ENCODE results near the gene SPINT2.
"Not testable (repeated sequence)": the region's sequence is repeated elsewhere in the genome, so short reads cannot be mapped to it uniquely, and the experiment has no call there.

Gene SPINT2

DNA sequence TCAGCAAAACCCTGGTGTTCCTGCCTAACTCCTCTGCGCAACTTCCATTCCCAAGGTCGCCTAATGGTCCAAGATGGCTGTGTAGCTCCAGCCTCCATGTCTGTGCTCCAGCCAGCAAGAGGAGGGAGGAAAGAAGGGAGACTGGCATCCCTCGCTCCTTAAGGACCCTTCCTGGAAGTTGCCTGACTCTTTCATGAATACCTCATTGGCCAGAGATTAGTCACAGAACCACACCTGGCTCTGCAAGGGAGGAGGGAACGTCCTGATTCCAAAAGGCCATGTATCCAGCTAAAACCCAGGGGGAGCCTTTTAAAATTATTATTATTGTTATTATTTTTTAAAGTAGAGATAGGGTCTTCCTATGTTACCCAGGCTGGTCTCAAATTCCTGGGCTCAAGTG, 60.1 kb downstream of the SPINT2 start:
- no peak for DNase-seq

DNA sequence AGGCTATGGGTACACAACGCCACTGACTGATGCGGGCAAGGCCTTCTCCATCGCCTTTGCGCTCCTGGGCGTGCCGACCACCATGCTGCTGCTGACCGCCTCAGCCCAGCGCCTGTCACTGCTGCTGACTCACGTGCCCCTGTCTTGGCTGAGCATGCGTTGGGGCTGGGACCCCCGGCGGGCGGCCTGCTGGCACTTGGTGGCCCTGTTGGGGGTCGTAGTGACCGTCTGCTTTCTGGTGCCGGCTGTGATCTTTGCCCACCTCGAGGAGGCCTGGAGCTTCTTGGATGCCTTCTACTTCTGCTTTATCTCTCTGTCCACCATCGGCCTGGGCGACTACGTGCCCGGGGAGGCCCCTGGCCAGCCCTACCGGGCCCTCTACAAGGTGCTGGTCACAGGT, 62.2 kb downstream of the SPINT2 start:
- no peak for DNase-seq

DNA sequence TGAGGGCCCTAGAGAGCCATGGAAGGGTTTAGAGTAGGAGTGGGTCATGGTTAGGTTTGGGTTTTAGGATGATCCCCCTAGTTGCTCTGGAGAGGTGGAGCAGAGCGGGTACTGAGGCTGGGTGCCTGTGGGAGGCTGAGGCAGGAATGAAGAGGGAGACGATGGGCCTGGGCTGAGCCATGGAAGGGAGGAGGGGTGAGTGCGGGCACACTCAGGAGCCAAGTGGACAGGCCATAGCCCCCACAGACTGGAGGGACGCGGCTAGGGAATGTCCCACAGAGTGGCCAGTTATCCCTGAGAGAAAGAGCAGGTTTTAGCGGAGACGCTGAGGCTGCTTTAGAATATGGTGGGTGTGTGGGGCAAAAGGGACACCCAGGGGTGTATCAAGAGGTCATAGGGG, 65.3 kb downstream of the SPINT2 start:
- no peak for DNase-seq

GRCh38 chr19:38331728-38332127, 67.4 kb downstream of the SPINT2 start:
- DNase-seq: no peak

- no peak for DNase-seq
These were observed 68.9 kb downstream of the SPINT2 start for GRCh38 chr19:38333245-38333644.

DNA sequence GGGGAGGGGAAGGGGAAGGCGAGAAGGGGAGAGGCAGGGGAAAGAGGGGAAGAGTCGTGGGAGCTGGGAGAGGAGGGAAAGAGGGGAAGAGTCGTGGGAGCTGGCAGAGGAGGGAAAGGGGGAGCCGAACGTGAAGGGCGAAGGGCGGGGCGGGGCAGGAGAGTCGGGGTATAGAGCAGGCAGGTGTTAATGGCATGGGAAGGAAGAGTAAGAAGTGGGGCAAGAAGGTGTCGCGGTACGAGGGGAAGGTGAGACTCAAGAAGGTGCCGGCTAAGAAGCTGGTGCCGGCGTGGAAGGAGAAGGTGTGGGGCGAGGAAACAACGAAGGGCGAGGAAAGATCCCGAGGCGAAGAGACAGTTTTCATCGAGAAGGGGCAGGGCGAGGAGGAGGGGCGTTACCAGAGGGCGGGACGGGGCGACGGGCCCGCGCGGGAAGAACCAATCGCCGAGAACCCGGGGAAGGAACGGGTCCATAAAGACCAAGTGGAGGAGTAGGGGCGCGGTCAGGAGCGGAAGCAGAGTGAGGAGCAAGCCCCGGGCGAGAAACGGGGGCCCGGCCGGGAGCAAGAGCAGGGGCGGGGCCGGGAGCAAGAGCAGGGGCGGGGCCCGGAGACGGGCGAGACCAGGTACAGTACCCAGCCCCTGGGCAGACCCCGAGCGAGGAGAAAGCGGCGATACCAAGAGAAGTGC, 71.7 kb downstream of the SPINT2 start:
- DNase-seq: peak; percentile 99

GRCh38 chr19:38336638-38337359, 72.4 kb downstream of the SPINT2 start:
- peak; percentile 99 for DNase-seq

DNA sequence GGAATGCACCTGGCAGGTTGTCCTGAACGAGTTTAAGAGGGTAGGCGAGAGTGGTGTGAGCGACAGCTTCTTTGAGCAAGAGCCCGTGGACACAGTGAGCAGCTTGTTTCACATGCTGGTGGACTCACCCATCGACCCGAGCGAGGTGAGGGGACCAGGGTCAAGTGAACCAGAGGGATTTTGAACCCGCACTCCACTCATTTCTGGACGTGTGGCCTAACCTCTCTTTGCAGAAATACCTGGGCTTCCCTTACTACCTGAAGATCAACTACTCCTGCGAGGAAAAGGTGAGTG, 72.9 kb downstream of the SPINT2 start:
- no peak for DNase-seq

GRCh38 chr19:38339011-38339410, 74.6 kb downstream of the SPINT2 start:
- DNase-seq: not testable (repeated sequence)

DNA sequence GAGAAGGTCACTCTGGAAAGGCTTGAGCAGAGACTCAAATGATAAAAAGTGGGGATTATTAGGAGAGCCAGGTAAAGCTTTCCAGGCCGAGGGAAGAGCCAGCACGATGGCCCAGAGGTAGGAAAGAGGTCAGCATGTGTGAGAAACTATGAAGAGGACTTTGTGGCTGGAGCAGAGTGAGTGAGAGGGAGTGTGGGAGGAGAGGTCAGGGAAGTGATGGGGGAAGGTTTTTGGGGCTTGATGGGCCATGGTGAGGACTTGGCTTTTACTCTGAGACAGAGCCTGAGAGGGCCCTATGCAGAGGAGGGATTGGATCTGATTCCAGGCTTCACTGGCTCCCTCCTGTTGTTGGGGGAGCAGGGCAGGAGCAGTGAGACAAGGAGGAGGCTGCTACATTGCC, 76.6 kb downstream of the SPINT2 start:
- no peak for DNase-seq

Data from hematopoietic multipotent progenitor cell treated with erythropoietin and hydrocortisone succinate and interleukin-3 and kit ligand, for 4 days (in vitro differentiated cells).